Measurements from ENCODE around the gene TMEM72. TPM values are rescaled to one million over a fixed set of nuclear protein-coding genes. Genes with fewer than 3 reads are reported as not detected.

The TMEM72 gene
- total RNA-seq, 1 experiment from 2014 or later, result not detected

DNA sequence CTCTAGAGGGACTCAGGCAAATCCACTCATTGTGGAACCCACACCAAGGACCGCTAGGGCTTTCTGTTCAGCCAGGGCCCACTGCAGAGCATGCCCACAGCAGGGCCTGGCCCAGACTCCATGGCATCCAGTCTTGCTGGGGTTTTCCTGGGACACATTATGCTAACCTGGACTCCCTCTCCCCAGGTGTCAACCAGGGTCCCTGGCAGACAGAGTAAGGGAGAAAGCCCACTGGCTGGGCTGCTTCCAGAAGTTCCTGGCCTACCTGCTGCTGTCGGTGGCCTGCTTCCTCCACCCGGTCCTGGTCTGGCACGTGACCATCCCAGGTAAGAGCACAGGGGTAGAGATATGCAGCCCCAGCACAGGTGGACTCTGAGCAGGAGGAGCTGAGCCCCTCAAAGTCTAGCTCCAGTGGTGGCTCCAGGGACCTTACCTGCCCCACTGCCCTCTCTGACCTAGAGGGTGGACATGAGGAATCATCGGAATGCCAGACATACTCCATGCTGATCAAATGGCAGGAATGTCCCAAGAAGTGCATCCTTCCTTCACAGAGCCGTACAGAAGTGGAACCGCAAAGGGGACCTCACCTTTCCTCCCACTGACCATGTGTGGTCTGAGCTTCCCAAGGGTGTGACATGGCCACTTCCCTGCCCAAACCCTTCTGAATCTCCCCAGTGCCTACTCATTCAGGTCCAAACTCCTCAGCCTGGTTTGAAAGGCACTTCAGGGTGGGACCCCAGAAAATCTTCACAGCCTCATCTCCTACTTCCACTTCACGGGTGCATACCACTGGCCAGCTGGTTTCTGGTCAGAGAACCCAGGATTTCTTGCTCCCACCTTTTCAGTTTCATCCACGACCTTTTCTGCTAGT, 22.5 kb downstream of the TMEM72 start:
- ChIA-PET CTCF (interaction anchor here (0.5 to 3.0 kb wide), 21 partner anchors 12 to 1626 kb away, joined by 3 to 36 read pairs (median 8); partner anchors contain the start of genes DEPP1, RASSF4 and TMEM72), POLR2A (interaction anchor here (0.6 to 1.2 kb wide), 3 partner anchors 42 to 57 kb away, joined by 3 to 10 read pairs (median 7); partner anchors contain the start of gene DEPP1)
- no peak overlapping the region for H3K4me3 Mint-ChIP-seq (ENCODE audit: unreplicated experiment)
- no TSS peak for BruUV-seq (replicated peaks)
- TF ChIP-seq, protein P1, sequence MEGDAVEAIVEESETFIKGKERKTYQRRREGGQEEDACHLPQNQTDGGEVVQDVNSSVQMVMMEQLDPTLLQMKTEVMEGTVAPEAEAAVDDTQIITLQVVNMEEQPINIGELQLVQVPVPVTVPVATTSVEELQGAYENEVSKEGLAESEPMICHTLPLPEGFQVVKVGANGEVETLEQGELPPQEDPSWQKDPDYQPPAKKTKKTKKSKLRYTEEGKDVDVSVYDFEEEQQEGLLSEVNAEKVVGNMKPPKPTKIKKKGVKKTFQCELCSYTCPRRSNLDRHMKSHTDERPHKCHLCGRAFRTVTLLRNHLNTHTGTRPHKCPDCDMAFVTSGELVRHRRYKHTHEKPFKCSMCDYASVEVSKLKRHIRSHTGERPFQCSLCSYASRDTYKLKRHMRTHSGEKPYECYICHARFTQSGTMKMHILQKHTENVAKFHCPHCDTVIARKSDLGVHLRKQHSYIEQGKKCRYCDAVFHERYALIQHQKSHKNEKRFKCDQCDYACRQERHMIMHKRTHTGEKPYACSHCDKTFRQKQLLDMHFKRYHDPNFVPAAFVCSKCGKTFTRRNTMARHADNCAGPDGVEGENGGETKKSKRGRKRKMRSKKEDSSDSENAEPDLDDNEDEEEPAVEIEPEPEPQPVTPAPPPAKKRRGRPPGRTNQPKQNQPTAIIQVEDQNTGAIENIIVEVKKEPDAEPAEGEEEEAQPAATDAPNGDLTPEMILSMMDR (IDR thresholded peaks at IDR 0.05; ENCODE audit: insufficient read depth in 1 of 2, low read depth in 1 of 2, low read length in 1 of 2, severe bottlenecking in 1 of 2, unreplicated experiment in 1 of 2), result no peak
- peaks cover 20% of the 10 kb centered on the region for H3K4me1 Mint-ChIP-seq (ENCODE audit: low read depth, unreplicated experiment)
- peaks cover 5% of the 10 kb centered on the region for H3K27me3 Mint-ChIP-seq (ENCODE audit: insufficient read depth, unreplicated experiment)
- Histone ChIP-seq H3K4me3 (ENCODE audit: low read depth, low read length) (no peak overlapping the region), H3K9me3 (no peaks in the 10 kb centered on the region), H3K36me3 (ENCODE audit: control insufficient read depth, insufficient read depth, low read length) (no peaks in the 10 kb centered on the region), H3K27me3 (replicated peaks; ENCODE audit: control insufficient read depth, insufficient read depth, low read length) (no peaks in the 10 kb centered on the region), H3K4me1 (peaks cover 28% of the 10 kb centered on the region)
- H3K9me3 Mint-ChIP-seq (ENCODE audit: unreplicated experiment), result no peaks in the 10 kb centered on the region
- H3K27ac Mint-ChIP-seq (ENCODE audit: unreplicated experiment), result peak overlapping the region; percentile 16
- intact Hi-C loops (cut with micrococcal nuclease; ENCODE audit: unreplicated experiment), result no loop called here
- DNase-seq, result no peak
- H3K36me3 Mint-ChIP-seq (ENCODE audit: insufficient read depth, unreplicated experiment), result no peaks in the 10 kb centered on the region

- POLR2A ChIA-PET, result no interaction called here
- CTCF ChIA-PET, result interaction anchor here (1.0 to 3.0 kb wide), 4 partner anchors 39 to 60 kb away, joined by 4 to 27 read pairs (median 10); partner anchors contain the start of gene DEPP1
- Mint-ChIP-seq H3K9me3 (ENCODE audit: unreplicated experiment) (no peaks in the 10 kb centered on the region), H3K4me1 (ENCODE audit: low read depth, unreplicated experiment) (peaks cover 20% of the 10 kb centered on the region), H3K27ac (ENCODE audit: unreplicated experiment) (peak overlapping the region; percentile 23), H3K27me3 (ENCODE audit: insufficient read depth, unreplicated experiment) (peaks cover 4% of the 10 kb centered on the region), H3K4me3 (ENCODE audit: unreplicated experiment) (no peak overlapping the region), H3K36me3 (ENCODE audit: insufficient read depth, unreplicated experiment) (no peaks in the 10 kb centered on the region)
- no peak for DNase-seq
- Histone ChIP-seq H3K9me3 (no peaks in the 10 kb centered on the region), H3K36me3 (ENCODE audit: control insufficient read depth, insufficient read depth, low read length) (no peaks in the 10 kb centered on the region), H3K4me1 (peaks cover 28% of the 10 kb centered on the region), H3K4me3 (ENCODE audit: low read depth, low read length) (no peak overlapping the region), H3K27me3 (replicated peaks; ENCODE audit: control insufficient read depth, insufficient read depth, low read length) (no peaks in the 10 kb centered on the region)
- TF ChIP-seq, protein P1 (IDR thresholded peaks at IDR 0.05; ENCODE audit: insufficient read depth in 1 of 2, low read depth in 1 of 2, low read length in 1 of 2, severe bottlenecking in 1 of 2, unreplicated experiment in 1 of 2), result no peak
- BruUV-seq (replicated peaks), result no TSS peak
- intact Hi-C loops (cut with micrococcal nuclease; ENCODE audit: unreplicated experiment), result no loop called here
Measured at GRCh38 chr10:44934416-44935200, 23.5 kb downstream of the TMEM72 start.
